Peyer's patch (tissue), 4 donors: ENCODE results near the gene ZNF106.

Experiments used
- CTCF ChIP-seq, 6 experiments: fragments of 450-650 bp in 4 of 6; fragments of 200-600 bp in 2 of 6; sonication (generic) in 1 of 6; IDR thresholded peaks; one replicate each; pipeline ENCODE4 v1.5.1; 2017 to 2019; ENCODE audit warnings: antibody characterized with exemption in 6 of 6, mild to moderate bottlenecking in 3 of 6, moderate library complexity in 1 of 6
- POLR2A ChIP-seq, 2 donors: fragments of 450-650 bp; IDR thresholded peaks; one replicate each; pipeline ENCODE4 v1.5.1; 2017; ENCODE audit warnings: antibody characterized with exemption in 2 of 2, mild to moderate bottlenecking in 2 of 2, moderate library complexity in 2 of 2

- TF ChIP-seq CTCF (IDR thresholded peaks at IDR 0.05) (no peak), POLR2A (IDR thresholded peaks at IDR 0.05) (no peak)
Observed at GRCh38 chr15:42375941-42376340, 115.0 kb downstream of the ZNF106 start.
